ENCODE results near the gene SHLD2.
"Not testable (repeated sequence)": the region's sequence is repeated elsewhere in the genome, so short reads cannot be mapped to it uniquely, and the experiment has no call there.

Gene SHLD2

DNA sequence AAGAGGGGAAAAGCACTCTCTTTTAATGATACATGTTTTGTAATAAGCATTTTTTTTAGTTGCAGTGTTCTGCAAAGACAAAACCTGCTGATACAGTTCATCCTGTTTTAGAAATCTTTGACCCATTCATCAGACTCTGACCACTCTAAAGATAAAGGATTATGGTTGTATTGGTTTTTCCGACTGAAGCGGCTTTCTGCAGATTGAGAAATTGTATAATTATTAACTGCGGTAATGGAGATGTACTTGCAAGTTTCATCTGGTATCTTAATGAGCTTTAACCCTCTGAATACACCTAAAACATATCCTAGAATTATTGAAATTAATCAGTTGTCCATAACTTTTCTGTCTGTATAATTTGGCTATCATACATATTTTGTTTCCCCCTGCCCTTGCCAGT, 50.6 kb downstream of the SHLD2 start:
- not testable (repeated sequence) for DNase-seq (ENCODE audit: low read depth in 3 of 3)

- DNase-seq (ENCODE audit: low read depth in 3 of 3): not testable (repeated sequence)
Observed at GRCh38 chr10:87149020-87149609, 54.1 kb downstream of the SHLD2 start.

DNA sequence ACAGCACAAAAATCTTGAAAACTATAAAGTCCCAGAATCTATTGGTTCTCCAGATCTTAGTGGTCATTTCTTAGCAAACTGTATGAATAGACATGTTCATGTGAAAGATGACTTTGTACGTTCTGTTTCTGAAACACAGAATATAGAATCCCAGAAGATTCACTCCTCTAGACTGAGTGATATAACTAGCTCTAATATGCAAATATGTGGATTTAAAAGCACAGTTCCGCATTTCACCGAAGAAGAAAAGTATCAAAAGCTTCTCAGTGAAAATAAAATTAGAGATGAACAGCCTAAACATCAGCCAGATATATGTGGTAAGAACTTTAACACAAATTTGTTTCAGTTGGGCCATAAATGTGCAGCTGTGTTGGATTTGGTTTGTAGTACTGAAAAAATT, 56.5 kb downstream of the SHLD2 start:
- DNase-seq (ENCODE audit: low read depth in 3 of 3): not testable (repeated sequence)

GRCh38 chr10:87156841-87157240, 61.8 kb downstream of the SHLD2 start:
- not testable (repeated sequence) for DNase-seq (ENCODE audit: low read depth in 3 of 3)

- DNase-seq (ENCODE audit: low read depth in 3 of 3): not testable (repeated sequence)
Observed at GRCh38 chr10:87157821-87158220, 62.8 kb downstream of the SHLD2 start.

GRCh38 chr10:87162703-87163293, 67.8 kb downstream of the SHLD2 start:
- not testable (repeated sequence) for DNase-seq (ENCODE audit: low read depth in 3 of 3)

- not testable (repeated sequence) for DNase-seq (ENCODE audit: low read depth in 3 of 3)
Observed at GRCh38 chr10:87163414-87163813, 68.4 kb downstream of the SHLD2 start.

- DNase-seq (ENCODE audit: low read depth in 3 of 3): not testable (repeated sequence)
Observed at GRCh38 chr10:87169857-87170256, 74.9 kb downstream of the SHLD2 start.

- not testable (repeated sequence) for DNase-seq (ENCODE audit: low read depth in 3 of 3)
Observed at GRCh38 chr10:87170705-87171104, 75.7 kb downstream of the SHLD2 start.

DNA sequence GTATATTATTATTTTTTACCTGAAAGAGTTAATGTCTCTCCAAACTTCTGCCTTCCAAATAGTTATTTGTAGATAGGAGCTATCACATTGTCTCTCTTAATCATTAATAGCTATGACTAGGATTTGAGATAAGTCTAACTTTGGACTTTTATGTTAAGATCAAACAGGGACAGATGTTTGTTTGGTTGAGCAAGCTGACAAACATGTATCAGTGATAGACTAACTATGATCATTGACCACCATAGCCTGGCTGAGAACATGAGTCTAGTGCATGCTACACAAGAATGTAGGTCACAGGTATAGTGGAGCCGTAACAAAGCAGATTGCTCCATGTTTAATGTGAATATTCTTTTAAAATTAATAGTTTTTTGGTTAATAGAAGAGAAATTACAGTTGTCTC, 76.7 kb downstream of the SHLD2 start:
- DNase-seq (ENCODE audit: low read depth in 3 of 3): not testable (repeated sequence)

GRCh38 chr10:87172178-87172577, 77.2 kb downstream of the SHLD2 start:
- not testable (repeated sequence) for DNase-seq (ENCODE audit: low read depth in 3 of 3)

DNA sequence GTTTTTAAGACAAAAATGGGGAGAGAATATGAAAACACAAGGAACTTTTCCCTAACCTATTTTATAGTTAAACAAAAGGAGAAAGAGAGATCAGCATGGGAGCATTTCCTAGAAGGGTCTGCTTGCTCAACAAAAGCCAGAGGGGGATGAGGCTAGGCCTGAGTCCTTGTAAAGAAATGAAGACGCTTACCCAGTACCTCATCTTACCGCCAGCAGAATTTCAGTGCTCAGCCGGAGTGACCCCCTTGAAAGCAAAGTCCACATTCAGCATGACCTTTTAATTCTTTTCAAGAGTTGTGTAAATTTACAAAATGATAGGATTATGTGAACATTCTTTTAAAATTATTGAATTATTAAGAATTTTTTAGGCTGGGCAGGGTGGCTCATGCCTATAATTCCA, 82.6 kb downstream of the SHLD2 start:
- DNase-seq (ENCODE audit: low read depth in 3 of 3): not testable (repeated sequence)

DNA sequence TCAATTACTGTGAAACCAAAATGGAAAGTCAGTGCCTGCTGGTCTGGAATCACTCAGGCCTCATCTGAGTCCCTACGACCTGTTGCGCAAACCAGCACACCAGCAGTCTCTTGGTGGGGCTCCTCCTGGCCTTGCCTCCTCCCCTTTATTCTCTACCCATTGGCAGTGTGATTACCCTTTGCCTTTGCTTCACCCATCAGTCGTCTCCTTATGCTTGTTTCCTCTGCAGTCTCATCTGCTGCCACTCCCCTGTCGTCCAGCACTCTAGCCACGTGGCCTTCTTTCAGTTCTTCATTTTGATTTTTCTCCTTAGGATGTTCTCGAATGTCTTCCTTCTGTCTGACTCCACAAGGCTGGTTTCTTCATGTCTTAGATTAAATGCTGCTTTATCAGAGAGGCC, 89.4 kb downstream of the SHLD2 start:
- DNase-seq (ENCODE audit: low read depth in 3 of 3): not testable (repeated sequence)

DNA sequence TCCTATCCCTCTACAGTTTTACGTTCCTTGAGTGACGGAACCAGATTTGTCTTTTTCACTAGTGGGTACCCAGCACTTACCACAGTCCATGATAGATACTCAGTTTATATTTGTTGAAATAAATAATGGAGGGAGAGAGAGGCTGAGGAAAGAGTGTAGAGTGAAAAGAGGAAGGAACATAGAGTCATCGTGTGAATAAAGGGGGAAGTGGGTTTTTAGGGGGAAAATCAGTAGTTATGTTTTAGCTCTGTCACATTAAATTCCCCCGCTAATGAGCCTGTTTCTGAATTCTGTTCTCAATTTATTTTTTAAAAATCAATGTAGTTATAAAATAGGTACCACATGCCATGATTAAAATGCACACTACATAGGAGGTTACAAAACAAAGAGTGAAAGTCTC, 91.0 kb downstream of the SHLD2 start:
- not testable (repeated sequence) for DNase-seq (ENCODE audit: low read depth in 3 of 3)

DNA sequence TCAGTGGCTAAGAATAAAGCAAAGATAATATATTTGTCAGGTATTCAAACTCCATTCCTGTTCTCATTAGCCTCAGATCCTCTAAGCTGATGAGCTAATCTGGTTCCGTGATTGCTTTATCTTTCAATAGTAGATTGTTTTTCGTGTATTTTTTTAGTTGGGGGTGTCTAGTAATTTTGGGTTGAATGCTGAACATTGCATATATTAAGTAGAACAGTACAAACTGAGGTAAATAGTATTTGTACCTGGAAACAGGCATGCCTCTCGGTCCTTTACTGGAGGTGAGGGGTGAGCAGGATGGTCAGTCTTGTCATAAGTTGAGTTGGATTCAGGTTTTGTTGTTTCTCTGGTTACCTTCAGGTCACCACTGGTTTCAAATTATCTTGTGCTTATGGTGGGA, 92.6 kb downstream of the SHLD2 start:
- DNase-seq (ENCODE audit: low read depth in 3 of 3): not testable (repeated sequence)

DNA sequence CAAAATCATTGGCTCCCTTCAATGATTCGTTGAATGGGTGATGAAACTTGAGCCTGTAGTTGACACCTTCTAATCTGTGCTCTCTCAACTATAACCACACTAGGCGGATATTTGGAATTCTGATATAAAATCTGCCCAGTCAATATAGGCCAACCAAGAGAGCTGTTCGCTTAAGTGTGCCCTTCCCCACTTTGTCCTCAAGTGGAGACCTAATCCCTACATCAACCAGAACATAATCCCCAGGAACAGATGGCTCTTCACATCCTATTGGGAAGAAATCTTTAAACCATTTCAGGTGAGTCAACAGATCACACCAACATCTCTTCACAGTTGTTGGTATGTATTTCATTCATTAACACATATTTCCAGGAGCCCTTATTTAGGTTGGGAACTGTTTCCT, 96.8 kb downstream of the SHLD2 start:
- DNase-seq (ENCODE audit: low read depth in 3 of 3): not testable (repeated sequence)

DNA sequence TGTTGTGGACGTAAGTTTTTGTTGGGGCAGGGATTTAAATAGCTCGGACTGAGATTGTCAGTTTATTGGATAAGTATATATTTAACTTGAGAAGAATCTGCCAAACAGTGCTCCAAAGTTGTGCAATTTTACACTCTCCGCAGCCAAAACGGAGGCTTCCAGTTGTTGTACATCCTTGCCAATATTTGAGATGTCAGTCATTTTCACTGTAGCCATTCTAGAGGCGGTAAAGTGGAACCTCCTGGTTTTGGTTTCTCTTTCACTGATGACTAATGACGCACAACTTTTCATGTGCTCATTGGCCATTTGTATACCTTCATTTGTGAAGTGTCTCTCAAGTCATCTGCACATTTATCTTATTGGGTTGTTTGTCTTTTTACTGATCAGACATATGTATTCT, 105.9 kb downstream of the SHLD2 start:
- peak in 1 of 3 experiments; percentile 5 for DNase-seq (ENCODE audit: low read depth in 3 of 3)

- not testable (repeated sequence) for DNase-seq (ENCODE audit: low read depth in 3 of 3)
Observed at GRCh38 chr10:87204801-87205200, 109.8 kb downstream of the SHLD2 start.

- DNase-seq (ENCODE audit: low read depth in 3 of 3): not testable (repeated sequence)
Observed at GRCh38 chr10:87206922-87207321, 111.9 kb downstream of the SHLD2 start.

- DNase-seq (ENCODE audit: low read depth in 3 of 3): not testable (repeated sequence)
Observed at GRCh38 chr10:87210309-87210708, 115.3 kb downstream of the SHLD2 start.

GRCh38 chr10:87211848-87212247, 116.8 kb downstream of the SHLD2 start:
- DNase-seq (ENCODE audit: low read depth in 3 of 3): not testable (repeated sequence)

GRCh38 chr10:87213150-87213765, 118.3 kb downstream of the SHLD2 start:
- not testable (repeated sequence) for DNase-seq (ENCODE audit: low read depth in 3 of 3)

DNA sequence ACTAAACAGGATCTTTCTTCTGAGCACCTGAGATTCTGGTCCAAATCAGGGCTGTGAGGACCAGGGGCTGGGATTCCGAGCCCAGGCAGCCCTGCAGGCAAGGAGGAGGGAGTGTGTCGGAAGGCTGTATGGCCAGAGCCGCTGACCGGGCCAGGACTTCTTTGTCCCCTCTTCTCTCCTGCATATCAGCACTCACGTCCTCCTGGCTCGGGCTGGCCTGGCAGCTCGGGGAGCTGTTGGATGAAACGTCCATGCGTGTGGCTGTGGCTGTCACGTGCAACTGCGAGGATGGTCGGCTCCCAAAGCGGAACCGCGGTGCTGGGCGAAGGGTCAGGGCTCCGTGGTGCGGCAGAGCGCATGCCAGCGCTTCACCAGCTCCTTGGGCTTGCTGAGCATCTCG, 118.8 kb downstream of the SHLD2 start:
- not testable (repeated sequence) for DNase-seq (ENCODE audit: low read depth in 3 of 3)

Data from stimulated activated CD4-positive, alpha-beta T cell treated with anti-CD3 and anti-CD28 coated beads, TNF-alpha, amount 100 ng/mL, for 4 hours (primary cell).